HG02981 (cell line): ENCODE data around the gene TMOD3.
A peak's percentile ranks its signal among the peaks of the same experiment; 100 is the strongest.
"Not testable (repeated sequence)": the region's sequence is repeated elsewhere in the genome, so short reads cannot be mapped to it uniquely, and the experiment has no call there.

Source experiments
- ATAC-seq: cut with Tn5 transposase; IDR thresholded peaks from one replicate; pipeline ENCODE4 v1.9.1; 2021; ENCODE audit warnings: mild to moderate bottlenecking, moderate library complexity; ENCODE audit not compliant: unreplicated experiment

The TMOD3 gene

GRCh38 chr15:51829376-51830275, at the start of gene TMOD3:
Gene TMOD3, plus strand, starts transcription at chr15:51829653. Its CDS starts 33,232 bp downstream, at chr15:51862885.
- ATAC-seq: peak; percentile 90

DNA sequence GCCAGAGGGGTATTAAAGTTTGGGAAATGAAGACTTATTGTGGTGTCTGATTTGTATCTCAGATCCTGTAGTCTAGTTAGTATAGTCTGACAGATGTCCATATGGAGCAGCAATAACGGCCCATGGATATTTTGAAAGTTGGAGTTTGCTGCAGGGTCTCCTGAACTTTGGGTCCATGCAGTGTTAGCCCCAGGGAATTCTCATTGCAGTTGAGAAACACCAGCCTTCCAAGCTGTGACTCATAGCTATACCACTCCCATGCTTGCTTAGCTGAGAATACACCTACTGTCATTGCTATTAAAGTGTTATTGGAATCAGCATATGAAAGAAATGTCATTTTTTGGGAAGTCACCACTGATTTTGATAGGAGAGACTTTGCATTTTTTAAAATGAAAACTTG, 48.8 kb upstream of the TMOD3 start:
- ATAC-seq: no peak

GRCh38 chr15:51781506-51781905, 47.9 kb upstream of the TMOD3 start:
- ATAC-seq: no peak

GRCh38 chr15:51782357-51782896, 47.0 kb upstream of the TMOD3 start:
- no peak for ATAC-seq

- no peak for ATAC-seq
Observed at GRCh38 chr15:51783967-51784366, 45.5 kb upstream of the TMOD3 start.

DNA sequence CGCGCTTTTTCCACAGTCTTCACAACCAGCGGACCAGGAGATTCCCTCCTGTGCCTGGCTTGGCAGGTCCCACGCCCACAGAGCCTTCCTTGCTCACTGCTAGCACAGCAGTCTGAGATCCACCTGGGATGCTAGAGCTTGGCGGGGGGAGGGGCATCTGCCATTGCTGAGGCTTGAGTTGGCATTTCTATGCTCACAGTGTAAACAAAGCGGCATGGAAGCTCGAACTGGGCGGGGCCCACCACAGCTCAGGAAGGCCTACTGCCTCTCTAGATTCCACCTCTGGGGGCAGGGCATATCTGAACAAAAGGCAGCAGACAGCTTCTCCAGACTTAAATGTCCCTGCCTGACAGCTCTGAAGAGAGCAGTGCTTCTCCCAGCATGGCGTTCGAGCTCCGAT, 42.3 kb upstream of the TMOD3 start:
- not testable (repeated sequence) for ATAC-seq

DNA sequence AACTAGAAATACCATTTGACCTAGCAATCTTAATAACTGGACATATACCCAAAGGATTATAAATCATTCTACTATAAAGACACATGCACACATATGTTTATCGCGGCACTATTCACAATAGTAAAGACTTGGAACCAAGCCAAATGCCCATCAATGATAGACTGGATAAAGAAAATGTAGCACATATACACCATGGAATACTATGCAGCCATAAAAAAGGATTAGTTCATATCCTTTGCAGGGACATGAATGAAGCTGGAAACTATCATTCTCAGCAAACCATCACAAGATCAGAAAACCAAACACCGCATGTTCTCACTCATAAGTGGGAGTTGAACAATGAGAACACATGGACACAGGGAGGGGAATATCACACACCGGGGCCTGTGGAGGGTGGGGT, 37.0 kb upstream of the TMOD3 start:
- ATAC-seq: not testable (repeated sequence)

DNA sequence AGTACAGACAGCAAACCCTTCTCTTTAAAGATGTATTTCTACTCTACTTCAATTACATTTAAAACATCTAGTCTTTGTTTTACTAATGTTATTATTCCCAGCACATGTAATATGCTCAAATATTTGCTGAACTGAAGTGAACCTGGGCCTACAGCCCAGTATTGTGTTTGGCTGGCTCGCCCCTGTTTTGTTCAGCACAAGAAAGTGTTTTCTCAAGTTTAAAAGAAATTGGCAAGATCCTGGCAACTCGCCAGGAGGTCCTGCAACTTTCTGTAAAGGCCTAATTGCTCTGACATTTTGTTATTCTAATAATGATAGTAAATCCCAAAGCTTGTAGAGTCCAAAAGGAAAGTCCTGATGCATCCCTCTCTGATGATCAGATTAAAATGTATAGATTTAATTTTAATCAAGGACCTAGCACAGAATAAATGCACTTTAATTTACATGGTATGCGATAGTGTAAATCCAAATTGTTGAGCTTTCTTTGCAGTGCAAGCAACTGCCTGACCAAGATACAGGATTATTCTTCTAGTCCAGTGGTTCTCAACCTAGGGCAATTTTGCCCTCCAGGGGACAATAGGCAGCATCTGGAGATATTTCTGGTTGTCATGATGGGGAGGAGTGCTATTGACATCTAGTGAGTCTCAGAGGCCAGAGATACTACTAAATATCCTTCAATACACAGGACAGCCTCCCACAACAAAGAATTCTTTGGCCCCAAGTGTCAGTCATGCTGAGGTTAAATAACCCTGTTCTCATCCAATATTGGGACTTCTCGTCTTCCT, 35.7 kb upstream of the TMOD3 start:
- no peak for ATAC-seq

- no peak for ATAC-seq
Observed at GRCh38 chr15:51796847-51797401, 32.5 kb upstream of the TMOD3 start.

GRCh38 chr15:51798281-51798680, 31.2 kb upstream of the TMOD3 start:
- no peak for ATAC-seq

DNA sequence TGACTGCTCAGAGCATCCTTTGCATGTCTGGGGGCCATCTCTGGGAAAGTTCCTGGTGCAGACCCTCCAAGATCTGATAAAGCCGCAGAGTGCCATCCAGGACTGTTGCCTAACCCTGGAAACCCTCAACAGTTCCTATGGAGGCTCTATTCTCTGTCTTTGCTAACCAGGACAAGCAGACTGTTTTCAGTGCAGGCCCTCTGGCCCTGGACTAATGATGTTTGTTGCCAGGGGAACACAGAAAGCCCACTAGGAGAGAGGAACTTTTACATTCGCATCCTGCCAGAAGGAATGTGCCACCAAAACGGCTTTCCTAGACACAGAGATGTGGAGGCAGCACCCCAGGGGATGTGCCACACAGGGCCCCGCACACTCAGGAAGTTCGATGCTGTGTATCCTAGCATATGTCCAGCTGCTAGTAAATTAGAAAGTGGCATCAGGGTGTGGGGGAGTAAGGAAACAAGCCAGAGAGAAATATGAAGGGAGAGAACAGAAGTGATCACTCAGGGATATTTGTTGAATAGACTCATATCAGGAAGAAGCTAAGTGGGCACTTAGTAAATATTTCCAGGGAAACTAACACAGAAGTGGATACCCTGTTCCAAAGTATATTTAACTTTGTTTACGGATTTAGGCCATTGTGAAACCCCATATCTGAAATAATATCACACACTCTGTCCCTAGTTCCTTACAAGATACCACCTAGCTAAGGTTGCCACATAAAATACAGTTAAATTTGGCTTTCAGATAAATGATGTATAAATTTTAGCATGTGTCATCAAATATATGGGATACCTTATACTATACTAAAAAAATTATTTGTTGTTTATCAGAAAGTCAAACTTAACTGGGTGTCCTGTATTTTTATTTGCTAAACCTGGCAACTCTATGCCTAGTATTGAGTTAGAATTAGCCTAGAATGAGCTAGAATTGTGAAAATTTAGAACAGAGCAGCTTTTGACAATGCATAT, 29.9 kb upstream of the TMOD3 start:
- no peak for ATAC-seq

DNA sequence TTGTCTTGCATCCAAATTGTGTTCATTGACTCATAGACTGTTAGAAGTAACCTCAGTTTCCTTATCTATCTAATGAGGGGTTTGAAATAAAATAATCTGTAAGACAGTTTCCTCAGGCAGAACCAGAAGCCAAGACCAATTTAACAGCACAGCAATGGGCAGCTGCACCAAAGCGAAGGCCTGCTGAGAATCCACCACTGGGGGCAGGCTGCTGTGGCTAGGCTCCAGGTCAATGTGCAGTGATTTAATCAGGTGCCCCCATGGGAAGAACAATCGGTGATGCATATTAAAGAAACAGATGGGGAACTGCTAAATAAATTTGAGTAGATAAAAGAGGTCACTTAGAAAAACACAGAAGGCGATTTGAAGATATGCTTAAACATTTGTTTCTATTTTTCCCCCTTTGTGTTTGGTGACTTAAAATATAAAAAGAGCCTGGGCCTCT, 28.0 kb upstream of the TMOD3 start:
- ATAC-seq: no peak

DNA sequence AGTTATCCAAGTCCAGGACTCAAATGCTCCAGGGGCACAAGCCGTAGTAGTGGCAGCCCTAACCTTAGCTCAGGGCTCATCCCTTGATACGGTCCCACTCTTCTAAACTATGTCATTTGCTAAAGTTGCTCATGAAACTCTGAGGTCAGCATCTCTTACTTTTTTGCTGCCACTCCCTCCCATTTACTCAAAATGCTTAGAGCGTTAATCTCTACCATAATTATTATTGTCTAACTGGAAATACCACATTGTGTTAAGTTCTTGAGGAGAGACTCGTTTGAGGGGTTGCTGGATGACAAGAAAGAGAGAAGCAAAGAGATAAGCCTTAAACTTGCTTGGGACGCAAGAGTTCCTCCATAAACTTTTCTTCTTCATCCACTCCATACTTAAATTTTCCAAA, 26.9 kb upstream of the TMOD3 start:
- ATAC-seq: no peak

DNA sequence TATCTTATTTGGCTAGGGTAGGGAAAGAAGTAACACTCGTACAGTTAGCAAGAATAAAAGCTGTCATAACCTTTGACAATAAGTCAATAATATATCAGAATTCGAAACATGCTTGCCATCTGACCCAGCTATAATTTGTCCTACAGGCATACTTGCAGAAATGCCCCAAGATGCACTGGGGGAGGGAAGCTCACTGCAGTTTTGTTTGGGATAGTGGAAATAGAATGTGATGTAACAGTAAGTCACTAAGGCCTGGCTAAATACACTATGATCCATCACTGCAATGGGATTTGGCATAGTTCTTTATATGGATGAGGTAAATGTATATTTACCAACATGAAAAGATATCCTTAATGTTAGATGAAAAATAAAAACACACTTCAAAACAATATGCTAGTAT, 25.5 kb upstream of the TMOD3 start:
- no peak for ATAC-seq

- ATAC-seq: no peak
Observed at GRCh38 chr15:51806123-51806522, 23.3 kb upstream of the TMOD3 start.

DNA sequence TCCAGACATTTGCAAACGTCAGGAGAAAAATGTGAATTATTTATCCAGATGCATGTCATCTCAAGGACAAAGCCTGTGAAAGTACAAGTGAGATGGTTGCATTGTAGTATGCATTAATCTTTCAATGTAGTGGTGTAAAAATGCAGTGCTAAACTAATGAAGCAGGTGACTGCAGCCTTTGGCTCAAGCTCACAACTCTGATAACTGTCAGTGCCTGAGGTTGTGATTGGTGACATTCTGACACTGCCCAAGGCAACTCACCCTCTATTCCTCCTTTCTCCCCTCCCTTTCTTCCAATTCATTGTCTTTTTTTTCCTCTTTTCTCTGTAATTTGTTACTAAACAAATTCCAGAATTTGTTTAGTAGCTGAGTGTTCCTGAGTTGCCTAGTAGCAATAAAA, 20.0 kb upstream of the TMOD3 start:
- ATAC-seq: no peak

DNA sequence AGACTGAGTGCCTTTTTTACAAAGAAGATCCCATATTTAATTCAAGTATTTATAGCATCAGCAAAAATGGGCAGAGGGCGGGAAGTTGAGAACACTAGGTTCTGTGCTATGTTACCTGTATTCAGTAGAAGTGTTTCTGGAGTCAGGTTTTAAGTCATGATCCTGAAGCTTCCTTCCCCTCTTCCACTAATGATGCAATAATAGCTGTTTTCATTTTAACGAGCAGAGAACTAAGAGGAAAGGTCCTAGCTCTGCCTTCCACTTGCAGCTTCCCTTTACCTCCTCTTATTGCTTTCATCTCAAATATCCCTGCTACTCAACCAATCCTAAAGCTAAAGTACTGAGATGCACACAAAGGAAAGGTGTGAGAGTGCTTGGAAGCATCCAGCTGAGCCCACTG, 16.9 kb upstream of the TMOD3 start:
- no peak for ATAC-seq

GRCh38 chr15:51814606-51815005, 14.8 kb upstream of the TMOD3 start:
- no peak for ATAC-seq

- no peak for ATAC-seq
Observed at GRCh38 chr15:51816611-51817010, 12.8 kb upstream of the TMOD3 start.

DNA sequence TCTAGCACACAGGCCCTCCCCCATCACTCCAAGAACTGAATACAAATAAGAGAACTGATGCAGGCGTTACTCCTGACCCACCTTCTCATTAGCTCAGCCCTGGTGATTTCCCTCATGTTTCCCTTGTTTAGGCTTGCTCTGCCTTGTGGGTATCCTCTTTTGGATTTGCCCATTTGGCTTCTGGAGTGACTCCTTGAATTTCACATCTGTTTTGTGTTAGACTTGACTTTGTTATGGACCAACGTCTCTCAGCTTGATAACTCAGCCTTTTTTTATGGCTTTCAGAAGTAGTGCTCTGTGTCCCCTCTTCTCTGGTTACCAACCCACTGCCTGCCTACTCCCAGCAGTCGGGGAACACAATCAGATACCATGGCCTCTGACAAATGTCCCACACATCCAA, 11.3 kb upstream of the TMOD3 start:
- no peak for ATAC-seq
